Left cardiac atrium (tissue), 4 donors: ENCODE data around the gene SSBP3. TPM values are rescaled to one million over a fixed set of nuclear protein-coding genes. Genes with fewer than 3 reads are reported as not detected.
A peak's percentile ranks its signal among the peaks of the same experiment; 100 is the strongest.
"Not testable (repeated sequence)": the region's sequence is repeated elsewhere in the genome, so short reads cannot be mapped to it uniquely, and the experiment has no call there.

ENCODE experiments used
- ATAC-seq, 2 donors: fragments of 200-7000 bp; cut with Tn5 transposase; one replicate each; pipeline ENCODE4 v1.9.1; 2020; ENCODE audit warnings: mild to moderate bottlenecking in 2 of 2, moderate library complexity in 2 of 2
- DNase-seq: peaks from one replicate; pipeline ENCODE4 v3.0.0-alpha.2; 2020
- intact Hi-C, 2 donors: fragments of 100-400 bp; cut with DNase I; formaldehyde crosslinking; loops; one replicate each; pipeline versions ENCODE4 v1.14.1 to v1.15.1; 2022 to 2023
- total RNA-seq, 2 donors: library from RNA; stranded (reverse); fragmentation: NEBNext Ultra II Directional; extraction: Animal tissue kit (Norgen Biotek cat#: 25700); gene quantifications; one replicate each; pipeline ENCODE4 v1.2.1, GENCODE V29; 2021
- donor health status: DM: no; HTN: yes; CAD: no.
- donor health status: DM: no; HTN: yes; CAD: no; lungs with severe emphysema.
- donor health status: DM: yes; HTN: yes; CAD: no.
- donor health status: Dilated cardiomyopathy.

The SSBP3 gene
- total RNA-seq, 2 donors from 2014 or later: 23.9 to 45.1 TPM

GRCh38 chr1:54252371-54252936 lies 153.7 kb downstream of the SSBP3 start:
- DNase-seq (no peak), ATAC-seq (no peak)
- intact Hi-C loops: no loop called here

GRCh38 chr1:54250670-54251069 lies 155.5 kb downstream of the SSBP3 start:
- intact Hi-C loops: no loop called here
- no peak for ATAC-seq

GRCh38 chr1:54249819-54250435 lies 156.3 kb downstream of the SSBP3 start:
- ATAC-seq: peak; percentile 63 to 72
- intact Hi-C loops: no loop called here
- no peak for DNase-seq

More at GRCh38 chr1:54250670-54251069, 155.5 kb downstream of the SSBP3 start:
- no peak for DNase-seq

- DNase-seq (no peak), ATAC-seq (no peak)
- intact Hi-C loops: no loop called here
These were observed 157.2 kb downstream of the SSBP3 start for GRCh38 chr1:54248966-54249365.

- intact Hi-C loops: no loop called here
- ATAC-seq: no peak
- DNase-seq: no peak
These were observed 158.2 kb downstream of the SSBP3 start for GRCh38 chr1:54247863-54248515.

- ATAC-seq (peak; percentile 29), DNase-seq (no peak)
- intact Hi-C loops: no loop called here
These were observed 160.0 kb downstream of the SSBP3 start for GRCh38 chr1:54246116-54246721.

GRCh38 chr1:54245501-54245900 lies 160.7 kb downstream of the SSBP3 start:
- DNase-seq (no peak), ATAC-seq (no peak)

GRCh38 chr1:54244655-54245054 lies 161.5 kb downstream of the SSBP3 start:
- DNase-seq (no peak), ATAC-seq (no peak)
- intact Hi-C loops: no loop called here

More at GRCh38 chr1:54245501-54245900, 160.7 kb downstream of the SSBP3 start:
- intact Hi-C loops: no loop called here

- no peak for DNase-seq
- intact Hi-C loops: no loop called here
- no peak for ATAC-seq
These were observed 163.2 kb downstream of the SSBP3 start for GRCh38 chr1:54243022-54243421.

GRCh38 chr1:54241364-54241763 lies 164.8 kb downstream of the SSBP3 start:
- ATAC-seq (no peak), DNase-seq (no peak)
- intact Hi-C loops: no loop called here

- no peak for ATAC-seq
- intact Hi-C loops: no loop called here
- DNase-seq: no peak
These were observed 165.4 kb downstream of the SSBP3 start for GRCh38 chr1:54240741-54241335.

GRCh38 chr1:54239631-54240031 lies 166.6 kb downstream of the SSBP3 start:
- intact Hi-C loops: no loop called here
- no peak for DNase-seq
- no peak for ATAC-seq

GRCh38 chr1:54239035-54239383 lies 167.2 kb downstream of the SSBP3 start:
- intact Hi-C loops: no loop called here
- ATAC-seq: no peak

GRCh38 chr1:54238353-54239034 lies 167.7 kb downstream of the SSBP3 start:
- intact Hi-C loops: no loop called here
- peak in 1 of 2 donors; percentile 22 for ATAC-seq
- no peak for DNase-seq

More at GRCh38 chr1:54239035-54239383, 167.2 kb downstream of the SSBP3 start:
- DNase-seq: no peak

- intact Hi-C loops: no loop called here
- no peak for ATAC-seq
- no peak for DNase-seq
These were observed 168.6 kb downstream of the SSBP3 start for GRCh38 chr1:54237586-54237985.

- ATAC-seq (no peak), DNase-seq (no peak)
- intact Hi-C loops: no loop called here
These were observed 171.9 kb downstream of the SSBP3 start for GRCh38 chr1:54234284-54234683.

- ATAC-seq, DNase-seq, intact Hi-C loops: not testable (repeated sequence)
These were observed 173.0 kb downstream of the SSBP3 start for GRCh38 chr1:54233196-54233595.

- no peak for ATAC-seq
- DNase-seq: no peak
- intact Hi-C loops: no loop called here
These were observed 175.5 kb downstream of the SSBP3 start for GRCh38 chr1:54230507-54231339.
